Activated CD8-positive, alpha-beta memory T cell treated with anti-CD3 and anti-CD28 coated beads, Interleukin-2, amount 50 U/mL, for 24 hours (primary cell): ENCODE measurements around the gene TMEM40.
"Not testable (repeated sequence)": the region's sequence is repeated elsewhere in the genome, so short reads cannot be mapped to it uniquely, and the experiment has no call there.

Experiments used
- DNase-seq: peaks from one replicate; pipeline ENCODE4 v3.0.0-alpha.2; 2020; ENCODE audit errors: extremely low read depth

TMEM40 gene

GRCh38 chr3:12719541-12719940, 39.5 kb downstream of the TMEM40 start:
- DNase-seq: no peak

GRCh38 chr3:12716605-12717151, 42.4 kb downstream of the TMEM40 start:
- no peak for DNase-seq

- DNase-seq: no peak
These were observed 44.8 kb downstream of the TMEM40 start for GRCh38 chr3:12714278-12714677.

- no peak for DNase-seq
These were observed 49.0 kb downstream of the TMEM40 start for GRCh38 chr3:12710062-12710461.

- DNase-seq: no peak
These were observed 49.7 kb downstream of the TMEM40 start for GRCh38 chr3:12709334-12709733.

GRCh38 chr3:12708584-12709192, 50.4 kb downstream of the TMEM40 start:
- no peak for DNase-seq

GRCh38 chr3:12707449-12707848, 51.6 kb downstream of the TMEM40 start:
- DNase-seq: no peak

GRCh38 chr3:12706504-12707253, 52.4 kb downstream of the TMEM40 start:
- DNase-seq: peak; percentile 7

GRCh38 chr3:12705981-12706380, 53.1 kb downstream of the TMEM40 start:
- DNase-seq: no peak

- no peak for DNase-seq
These were observed 53.6 kb downstream of the TMEM40 start for GRCh38 chr3:12705374-12705926.

GRCh38 chr3:12702501-12702900, 56.6 kb downstream of the TMEM40 start:
- DNase-seq: no peak

- DNase-seq: not testable (repeated sequence)
These were observed 57.5 kb downstream of the TMEM40 start for GRCh38 chr3:12701601-12702000.

GRCh38 chr3:12700800-12701199, 58.3 kb downstream of the TMEM40 start:
- no peak for DNase-seq

GRCh38 chr3:12695916-12696315, 63.1 kb downstream of the TMEM40 start:
- no peak for DNase-seq

GRCh38 chr3:12695112-12695511, 63.9 kb downstream of the TMEM40 start:
- no peak for DNase-seq

- DNase-seq: no peak
These were observed 66.6 kb downstream of the TMEM40 start for GRCh38 chr3:12692444-12692843.

GRCh38 chr3:12689997-12690711, 68.9 kb downstream of the TMEM40 start:
- DNase-seq: no peak

GRCh38 chr3:12687948-12688347, 71.1 kb downstream of the TMEM40 start:
- DNase-seq: no peak

- no peak for DNase-seq
These were observed 73.0 kb downstream of the TMEM40 start for GRCh38 chr3:12686096-12686495.
